Lower leg skin (tissue), 3 donors: Measurements from ENCODE around the gene IL36RN.

Source experiments
- POLR2A ChIP-seq, 2 donors: fragments of 450-650 bp; IDR thresholded peaks; one replicate each; pipeline ENCODE4 v1.6.1; 2016 to 2017; ENCODE audit warnings: antibody characterized with exemption in 2 of 2, mild to moderate bottlenecking in 1 of 2, moderate library complexity in 1 of 2
- TF ChIP-seq, protein P1 (sequence below), 3 donors: fragments of 450-650 bp; IDR thresholded peaks; one replicate each; pipeline ENCODE4 v1.5.1; 2016; ENCODE audit warnings: antibody characterized with exemption in 3 of 3, mild to moderate bottlenecking in 3 of 3, moderate library complexity in 2 of 3

DNA sequence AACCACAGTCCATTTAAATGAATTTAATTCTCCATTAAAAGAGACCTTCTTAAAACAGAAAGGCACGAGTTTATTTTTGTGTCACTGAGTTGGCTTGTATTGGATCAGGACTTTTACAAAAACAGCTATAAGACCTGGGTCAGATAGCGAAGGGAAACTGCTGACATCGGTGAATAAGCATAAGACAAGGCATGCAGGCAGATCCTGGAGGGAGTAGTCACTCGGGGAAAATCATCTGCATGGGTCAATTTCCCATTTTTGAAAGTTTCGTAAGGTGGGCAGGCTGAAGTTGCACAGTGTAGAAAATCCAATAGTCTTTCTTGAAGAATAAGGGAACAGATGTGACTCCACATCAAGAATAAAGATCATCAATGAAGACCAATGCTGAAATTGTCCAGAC is 19.3 kb upstream of the IL36RN start:
- TF ChIP-seq, protein P1, sequence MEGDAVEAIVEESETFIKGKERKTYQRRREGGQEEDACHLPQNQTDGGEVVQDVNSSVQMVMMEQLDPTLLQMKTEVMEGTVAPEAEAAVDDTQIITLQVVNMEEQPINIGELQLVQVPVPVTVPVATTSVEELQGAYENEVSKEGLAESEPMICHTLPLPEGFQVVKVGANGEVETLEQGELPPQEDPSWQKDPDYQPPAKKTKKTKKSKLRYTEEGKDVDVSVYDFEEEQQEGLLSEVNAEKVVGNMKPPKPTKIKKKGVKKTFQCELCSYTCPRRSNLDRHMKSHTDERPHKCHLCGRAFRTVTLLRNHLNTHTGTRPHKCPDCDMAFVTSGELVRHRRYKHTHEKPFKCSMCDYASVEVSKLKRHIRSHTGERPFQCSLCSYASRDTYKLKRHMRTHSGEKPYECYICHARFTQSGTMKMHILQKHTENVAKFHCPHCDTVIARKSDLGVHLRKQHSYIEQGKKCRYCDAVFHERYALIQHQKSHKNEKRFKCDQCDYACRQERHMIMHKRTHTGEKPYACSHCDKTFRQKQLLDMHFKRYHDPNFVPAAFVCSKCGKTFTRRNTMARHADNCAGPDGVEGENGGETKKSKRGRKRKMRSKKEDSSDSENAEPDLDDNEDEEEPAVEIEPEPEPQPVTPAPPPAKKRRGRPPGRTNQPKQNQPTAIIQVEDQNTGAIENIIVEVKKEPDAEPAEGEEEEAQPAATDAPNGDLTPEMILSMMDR (IDR thresholded peaks at IDR 0.05): no peak
- no peak for TF ChIP-seq POLR2A (IDR thresholded peaks at IDR 0.05)
